H9 (cell line): ENCODE data around the gene RUNX2. TPM values are rescaled to one million over a fixed set of nuclear protein-coding genes. Genes with fewer than 3 reads are reported as not detected.

Source experiments
- DNase-seq: peaks from one replicate; pipeline ENCODE4 v3.0.0-alpha.2; 2017
- H2AFZ ChIP-seq: one replicate; pipeline ENCODE4 v1.6.1; 2013; ENCODE audit warnings: mild to moderate bottlenecking, low read length, control low read depth, moderate library complexity
- H2AK5ac ChIP-seq: 2 replicates; pipeline ENCODE4 v1.6.1; 2013; ENCODE audit warnings: low read length, control low read depth, mixed read lengths; ENCODE audit not compliant: insufficient read length
- H2BK120ac ChIP-seq: one replicate; pipeline ENCODE4 v1.6.1; 2013; ENCODE audit warnings: low read depth, mild to moderate bottlenecking, low read length, control low read depth, inconsistent platforms; ENCODE audit not compliant: poor library complexity, severe bottlenecking
- H2BK12ac ChIP-seq: 2 replicates; pipeline ENCODE4 v1.6.1; 2013; ENCODE audit warnings: low read length, control low read depth, mixed read lengths, low read depth; ENCODE audit not compliant: insufficient read length
- H2BK15ac ChIP-seq: 2 replicates; pipeline ENCODE4 v1.6.1; 2013; ENCODE audit warnings: low read depth, low read length, control low read depth
- H2BK20ac ChIP-seq: one replicate; pipeline ENCODE4 v1.6.1; 2013; ENCODE audit warnings: low read depth, mild to moderate bottlenecking, low read length, control low read depth, inconsistent platforms; ENCODE audit not compliant: poor library complexity, severe bottlenecking
- H2BK5ac ChIP-seq: 2 replicates; pipeline ENCODE4 v1.6.1; 2013; ENCODE audit warnings: low read length, control low read depth, mixed read lengths; ENCODE audit not compliant: insufficient read length
- H3K14ac ChIP-seq: 2 replicates; pipeline ENCODE4 v1.6.1; 2013; ENCODE audit warnings: low read length, control low read depth; ENCODE audit not compliant: insufficient read depth
- H3K18ac ChIP-seq: 2 replicates; pipeline ENCODE4 v1.6.1; 2013; ENCODE audit warnings: low read depth, mild to moderate bottlenecking, mixed read lengths, low read length, control low read depth; ENCODE audit not compliant: insufficient read length
- H3K23ac ChIP-seq: 2 replicates; pipeline ENCODE4 v1.6.1; 2013; ENCODE audit warnings: low read length, control low read depth, mixed read lengths, low read depth; ENCODE audit not compliant: insufficient read length
- H3K23me2 ChIP-seq: 2 replicates; pipeline ENCODE4 v1.6.1; 2013; ENCODE audit warnings: low read depth, mild to moderate bottlenecking, mixed read lengths, low read length, control low read depth; ENCODE audit not compliant: insufficient read length, poor library complexity, severe bottlenecking
- H3K27ac ChIP-seq: 2 replicates; pipeline ENCODE4 v1.5.1; 2013; ENCODE audit warnings: low read length, control low read depth, mixed read lengths, low read depth; ENCODE audit not compliant: insufficient read length
- H3K27me3 ChIP-seq: 2 replicates; pipeline ENCODE4 v1.6.1; 2013; ENCODE audit warnings: low read length, control low read depth, inconsistent platforms; ENCODE audit not compliant: insufficient read depth
- H3K4ac ChIP-seq: 2 replicates; pipeline ENCODE4 v1.6.1; 2013; ENCODE audit warnings: low read depth, mild to moderate bottlenecking, control low read depth, inconsistent platforms, low read length, moderate library complexity
- H3K4me1 ChIP-seq: 2 replicates; pipeline ENCODE4 v1.6.1; 2013; ENCODE audit warnings: low read length, control low read depth, inconsistent platforms; ENCODE audit not compliant: insufficient read depth
- H3K4me2 ChIP-seq: 2 replicates; pipeline ENCODE4 v1.6.1; 2013; ENCODE audit warnings: low read length, control low read depth, mixed read lengths; ENCODE audit not compliant: insufficient read length, insufficient read depth
- H3K56ac ChIP-seq: 2 replicates; pipeline ENCODE4 v1.6.1; 2013; ENCODE audit warnings: low read depth, mild to moderate bottlenecking, mixed read lengths, low read length, control low read depth; ENCODE audit not compliant: insufficient read length
- H3K79me1 ChIP-seq: 2 replicates; pipeline ENCODE4 v1.6.1; 2013; ENCODE audit warnings: low read depth, mild to moderate bottlenecking, moderate library complexity, low read length, control low read depth, inconsistent platforms; ENCODE audit not compliant: insufficient read depth, poor library complexity, severe bottlenecking
- H3K79me2 ChIP-seq: 2 replicates; pipeline ENCODE4 v1.6.1; 2013; ENCODE audit warnings: low read length, control low read depth, inconsistent platforms; ENCODE audit not compliant: insufficient read depth
- H3K9ac ChIP-seq: 2 replicates; pipeline ENCODE4 v1.6.1; 2013; ENCODE audit warnings: low read length, control low read depth, mixed read lengths; ENCODE audit not compliant: insufficient read length; ENCODE audit errors: extremely low read depth
- H3K9me3 ChIP-seq: one replicate; pipeline ENCODE4 v1.6.1; 2013; ENCODE audit warnings: low read depth, low read length, inconsistent platforms; ENCODE audit not compliant: control insufficient read depth
- H3T11ph ChIP-seq: one replicate; pipeline ENCODE4 v1.6.1; 2013; ENCODE audit warnings: mild to moderate bottlenecking, low read length, control low read depth, inconsistent platforms
- H4K20me1 ChIP-seq: one replicate; pipeline ENCODE4 v1.6.1; 2013; ENCODE audit not compliant: control insufficient read depth, insufficient read length, insufficient read depth
- H4K5ac ChIP-seq: 2 replicates; pipeline ENCODE4 v1.6.1; 2013; ENCODE audit warnings: low read depth, mild to moderate bottlenecking, mixed read lengths, low read length, control low read depth; ENCODE audit not compliant: insufficient read length
- H4K8ac ChIP-seq: replicated peaks from 2 replicates; pipeline ENCODE4 v1.6.1; 2013; ENCODE audit warnings: low read length, control low read depth, mixed read lengths, low read depth; ENCODE audit not compliant: insufficient read length
- H4K91ac ChIP-seq: 2 replicates; pipeline ENCODE4 v1.6.1; 2013; ENCODE audit warnings: low read depth, mild to moderate bottlenecking, moderate library complexity, mixed read lengths, low read length, control low read depth; ENCODE audit not compliant: insufficient read length
- H3K27ac Mint-ChIP-seq, 3 experiments: 2 replicates in 2 of 3; 3 replicates in 1 of 3; pipeline ENCODE4 v1.8.0; 2020 to 2021; ENCODE audit warnings: mixed read lengths in 3 of 3, mild to moderate bottlenecking in 1 of 3, moderate library complexity in 1 of 3
- H3K27me3 Mint-ChIP-seq: 2 replicates; pipeline ENCODE4 v1.8.0; 2021; ENCODE audit warnings: low read depth, mild to moderate bottlenecking, moderate library complexity, mixed read lengths
- H3K36me3 Mint-ChIP-seq, 3 experiments: 2 replicates in 2 of 3; 3 replicates in 1 of 3; pipeline ENCODE4 v1.8.0; 2020 to 2021; ENCODE audit warnings: low read depth in 3 of 3, mixed read lengths in 3 of 3; ENCODE audit not compliant: insufficient read depth in 1 of 3
- H3K4me1 Mint-ChIP-seq, 2 experiments: 2 replicates each; pipeline ENCODE4 v1.8.0; 2020; ENCODE audit warnings: mixed read lengths in 2 of 2
- H3K4me3 Mint-ChIP-seq, 2 experiments: 2 replicates in 1 of 2; 3 replicates in 1 of 2; pipeline ENCODE4 v1.8.0; 2020 to 2021; ENCODE audit warnings: mild to moderate bottlenecking in 2 of 2, mixed read lengths in 2 of 2, moderate library complexity in 1 of 2
- H3K9me3 Mint-ChIP-seq, 2 experiments: 2 replicates in 1 of 2; 3 replicates in 1 of 2; pipeline ENCODE4 v1.8.0; 2020; ENCODE audit warnings: mild to moderate bottlenecking in 2 of 2, mixed read lengths in 2 of 2, moderate library complexity in 1 of 2
- CTCF ChIP-seq: fragments of 200-600 bp; sonication (generic); conservative IDR thresholded peaks from 3 replicates; pipeline ENCODE4 v1.8.0; 2021; ENCODE audit warnings: antibody characterized with exemption, mild to moderate bottlenecking
- WGBS: extraction: QIAGEN DNeasy Blood & Tissue Kit; methylation state at CpG from one replicate; pipeline ENCODE4 v1.1.7; 2013; ENCODE audit warnings: missing lambda C conversion rate, low lambda C conversion rate, mixed read lengths; ENCODE audit not compliant: insufficient read length; ENCODE audit errors: extremely low coverage; 5-methylcytosine and 5-hydroxymethylcytosine counted together
- total RNA-seq: library from RNA; stranded (reverse); gene quantifications from 2 replicates; pipeline ENCODE4 v1.2.1, GENCODE V29; 2021

RUNX2 gene
- total RNA-seq, 1 experiment from 2014 or later, result 0.15 TPM

- H3K9me3 ChIP-seq, result no peaks in the 10 kb centered on the region
- no peak for TF ChIP-seq CTCF
These were observed 22.6 kb upstream of the RUNX2 start for GRCh38 chr6:45305546-45305945.

More at GRCh38 chr6:45305546-45305945, 22.6 kb upstream of the RUNX2 start:
- no peak overlapping the region for H3K14ac ChIP-seq
- H3K23me2 ChIP-seq, result no peaks in the 10 kb centered on the region
- H4K5ac ChIP-seq, result no peak overlapping the region
- H3K27me3 ChIP-seq, result no peaks in the 10 kb centered on the region
- H3K18ac ChIP-seq, result no peak overlapping the region
- H4K91ac ChIP-seq, result no peak overlapping the region
- H3K9me3 Mint-ChIP-seq, result peaks cover 39 to 41% of the 10 kb centered on the region in 2 experiments
- no peaks in the 10 kb centered on the region for H4K20me1 ChIP-seq
- H2BK5ac ChIP-seq, result no peak overlapping the region
- no peaks in the 10 kb centered on the region for H3K4me1 ChIP-seq
- H3T11ph ChIP-seq, result no peak overlapping the region
- H3K79me1 ChIP-seq, result no peaks in the 10 kb centered on the region
- no peak for DNase-seq
- no peak overlapping the region for H2BK20ac ChIP-seq
- WGBS, result no CpG with 5 or more reads among the region's 1 CpG
- H2BK12ac ChIP-seq, result no peak overlapping the region
- no peak overlapping the region for H3K9ac ChIP-seq
- no peak overlapping the region for H2BK15ac ChIP-seq
- H3K36me3 Mint-ChIP-seq, result peaks cover 43 to 49% (median 46%) of the 10 kb centered on the region in 3 experiments
- H2BK120ac ChIP-seq, result no peak overlapping the region
- H3K4me1 Mint-ChIP-seq, result peaks cover 11 to 12% of the 10 kb centered on the region in 2 experiments
- no peak overlapping the region for H4K8ac ChIP-seq
- no peaks in the 10 kb centered on the region for H3K27me3 Mint-ChIP-seq
- H3K4me3 Mint-ChIP-seq, result no peak overlapping the region
- H3K27ac Mint-ChIP-seq, result no peak overlapping the region; a peak in 1 of 7 replicates
- H3K79me2 ChIP-seq, result no peaks in the 10 kb centered on the region
- H2AFZ ChIP-seq, result no peak overlapping the region
- H3K4me2 ChIP-seq, result no peak overlapping the region
- H3K27ac ChIP-seq, result no peak overlapping the region
- no peak overlapping the region for H3K23ac ChIP-seq
- no peak overlapping the region for H2AK5ac ChIP-seq
- no peak overlapping the region for H3K4ac ChIP-seq
- no peak overlapping the region for H3K56ac ChIP-seq
